ENCODE data around the gene MAX.
"Not testable (repeated sequence)": the region's sequence is repeated elsewhere in the genome, so short reads cannot be mapped to it uniquely, and the experiment has no call there.

Gene MAX

DNA sequence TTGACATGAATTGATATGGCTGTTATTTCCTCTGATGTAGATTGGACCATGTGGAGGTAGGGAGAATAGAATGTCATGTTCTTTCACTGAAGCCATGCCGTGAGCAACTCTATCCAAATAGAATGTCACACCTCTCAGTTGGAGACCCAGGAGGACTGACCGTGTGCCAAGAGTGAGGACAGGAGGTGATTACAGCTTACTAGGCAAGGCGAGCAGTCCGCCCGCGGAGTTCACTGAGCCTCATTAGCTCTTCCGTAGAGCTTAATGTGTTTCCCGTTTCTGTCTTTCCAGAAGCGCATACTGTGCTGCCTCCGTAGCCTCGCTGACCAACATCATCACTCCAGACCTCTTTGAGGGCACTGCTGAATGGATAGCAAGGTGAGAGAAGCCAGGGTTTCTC is 70.0 kb downstream of the MAX start:
- DNase-seq, result no peak

DNA sequence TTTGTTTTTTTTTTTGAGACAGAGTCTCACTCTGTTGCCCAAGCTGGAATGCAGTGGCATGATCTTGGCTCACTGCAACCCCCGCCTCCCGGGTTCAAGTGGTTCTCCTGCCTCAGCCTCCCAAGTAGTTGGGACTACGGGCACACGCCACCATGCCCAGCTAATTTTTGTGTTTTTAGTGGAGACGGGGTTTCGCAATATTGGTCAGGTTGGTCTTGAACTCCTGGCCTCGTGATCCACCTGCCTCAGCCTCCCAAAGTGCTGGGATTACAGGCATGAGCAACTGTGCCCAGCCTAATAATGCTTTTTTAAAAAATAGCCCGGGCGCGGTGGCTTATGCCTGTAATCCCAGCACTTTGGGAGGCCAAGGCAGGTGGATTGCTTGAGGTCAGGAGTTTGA is 71.0 kb downstream of the MAX start:
- DNase-seq, result not testable (repeated sequence)

DNA sequence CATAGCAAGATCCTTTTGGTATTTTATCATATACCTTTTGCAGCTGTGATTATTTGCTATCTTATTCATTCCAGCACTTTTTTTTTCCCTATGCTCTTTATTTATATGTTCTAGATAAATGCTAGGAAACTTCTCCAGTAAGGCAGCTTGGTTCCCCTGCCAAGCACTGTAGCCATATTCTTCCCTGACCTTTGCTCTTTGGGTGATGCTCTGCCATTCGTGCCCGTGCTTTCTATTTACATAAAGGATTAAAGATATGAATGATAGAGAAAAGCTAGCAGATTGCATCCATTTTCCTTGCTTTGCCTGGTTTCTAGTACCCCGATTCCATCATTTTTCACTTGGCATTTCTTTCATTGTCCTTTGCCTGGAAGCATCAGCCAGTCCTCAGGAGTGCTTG is 73.4 kb downstream of the MAX start:
- no peak for DNase-seq

DNA sequence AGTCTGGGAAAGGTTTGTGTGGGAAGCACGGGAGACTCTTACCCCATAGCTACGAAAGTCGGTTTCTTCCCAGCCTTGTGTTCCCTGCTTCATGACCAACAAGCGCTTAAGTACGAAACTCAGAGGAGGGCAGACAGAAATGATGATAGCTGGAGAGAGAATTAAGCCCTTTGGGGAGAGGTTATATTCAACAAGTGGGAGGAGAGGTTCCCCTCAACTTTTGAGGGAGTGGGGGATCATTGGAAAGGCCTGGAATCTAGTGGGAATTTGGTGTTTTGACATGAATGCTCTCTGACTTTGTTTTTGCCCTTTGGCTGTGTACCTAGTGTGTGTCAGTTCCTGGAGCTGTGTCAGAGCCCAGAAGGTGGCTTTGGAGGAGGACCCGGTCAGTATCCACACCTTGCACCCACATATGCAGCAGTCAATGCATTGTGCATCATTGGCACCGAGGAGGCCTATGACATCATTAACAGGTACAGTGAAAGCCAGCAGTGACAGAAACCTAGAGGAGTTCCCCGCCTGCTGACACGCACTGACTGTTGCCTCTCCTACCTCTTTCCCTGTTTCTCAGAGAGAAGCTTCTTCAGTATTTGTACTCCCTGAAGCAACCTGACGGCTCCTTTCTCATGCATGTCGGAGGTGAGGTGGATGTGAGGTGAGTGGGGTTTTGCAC is 75.1 kb downstream of the MAX start:
- DNase-seq, result no peak

DNA sequence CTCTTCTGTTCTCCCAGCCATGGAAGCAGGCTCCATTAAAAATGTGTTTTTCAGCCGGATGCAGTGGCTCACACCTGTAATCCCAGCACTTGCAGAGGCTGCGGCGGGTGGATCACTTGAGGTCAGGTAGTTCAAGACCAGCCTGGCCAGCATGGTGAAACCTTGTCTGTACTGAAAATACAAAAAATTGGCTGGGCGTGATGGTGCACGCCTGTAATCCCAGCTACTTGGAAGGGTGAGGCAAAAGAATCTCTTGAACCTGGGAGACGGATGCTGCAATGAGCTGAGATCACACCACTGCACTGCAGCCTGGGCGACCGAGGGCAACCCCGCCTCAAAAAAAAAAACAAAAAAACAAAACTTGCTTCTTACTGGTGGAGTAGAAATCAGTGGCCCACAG is 75.8 kb downstream of the MAX start:
- DNase-seq, result no peak

DNA sequence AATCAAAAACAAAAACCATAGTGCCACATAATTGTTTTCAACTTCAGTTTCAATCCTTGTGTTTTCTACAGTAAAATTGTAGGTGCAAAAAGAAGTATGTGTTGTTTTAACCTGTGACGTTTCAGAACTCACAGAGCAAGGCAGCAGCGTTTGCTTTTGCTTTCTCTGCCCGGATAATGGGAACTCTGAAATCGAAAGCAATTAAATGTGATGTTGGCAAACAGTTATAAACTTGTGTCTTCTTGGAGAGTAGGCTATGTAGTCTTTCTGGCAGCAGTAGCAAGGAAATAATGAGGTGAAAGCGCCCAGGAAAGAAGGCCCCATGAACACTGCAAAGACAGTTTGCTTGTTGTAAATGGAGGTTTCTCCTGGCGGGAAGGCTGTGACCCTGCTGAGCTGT is 76.5 kb downstream of the MAX start:
- DNase-seq, result no peak
